GM19240 (cell line): Measurements from ENCODE around the gene PALM.

Source experiments
- DNase-seq: peaks from one replicate; pipeline ENCODE4 v3.0.0; 2011; ENCODE audit warnings: low spot score; ENCODE audit not compliant: insufficient read length

Gene PALM

GRCh38 chr19:751501-752341 lies 43.0 kb downstream of the PALM start:
- DNase-seq = no peak

GRCh38 chr19:752652-753517 lies 44.1 kb downstream of the PALM start:
- no peak for DNase-seq

- DNase-seq = no peak
These were observed 45.8 kb downstream of the PALM start for GRCh38 chr19:754530-754929.

GRCh38 chr19:755063-755462 lies 46.3 kb downstream of the PALM start:
- no peak for DNase-seq

GRCh38 chr19:756236-756635 lies 47.5 kb downstream of the PALM start:
- DNase-seq = no peak

- no peak for DNase-seq
These were observed 48.3 kb downstream of the PALM start for GRCh38 chr19:756821-757688.

- no peak for DNase-seq
These were observed 49.3 kb downstream of the PALM start for GRCh38 chr19:757811-758668.

- DNase-seq = no peak
These were observed 54.4 kb downstream of the PALM start for GRCh38 chr19:763181-763580.

- DNase-seq = no peak
These were observed 55.1 kb downstream of the PALM start for GRCh38 chr19:763869-764268.

- DNase-seq = no peak
These were observed 55.6 kb downstream of the PALM start for GRCh38 chr19:764301-764700.

GRCh38 chr19:765179-765738 lies 56.5 kb downstream of the PALM start:
- no peak for DNase-seq

GRCh38 chr19:768424-768823 lies 59.7 kb downstream of the PALM start:
- DNase-seq = no peak

GRCh38 chr19:769616-770015 lies 60.9 kb downstream of the PALM start:
- no peak for DNase-seq

- no peak for DNase-seq
These were observed 62.6 kb downstream of the PALM start for GRCh38 chr19:771332-771785.

- no peak for DNase-seq
These were observed 63.3 kb downstream of the PALM start for GRCh38 chr19:772063-772462.

GRCh38 chr19:772730-773436 lies 64.1 kb downstream of the PALM start:
- no peak for DNase-seq

- no peak for DNase-seq
These were observed 67.8 kb downstream of the PALM start for GRCh38 chr19:776549-776948.

GRCh38 chr19:778910-779653 lies 70.3 kb downstream of the PALM start:
- no peak for DNase-seq

- DNase-seq = no peak
These were observed 72.2 kb downstream of the PALM start for GRCh38 chr19:780935-781334.
